ENCODE measurements around the gene SELPLG.

DNA sequence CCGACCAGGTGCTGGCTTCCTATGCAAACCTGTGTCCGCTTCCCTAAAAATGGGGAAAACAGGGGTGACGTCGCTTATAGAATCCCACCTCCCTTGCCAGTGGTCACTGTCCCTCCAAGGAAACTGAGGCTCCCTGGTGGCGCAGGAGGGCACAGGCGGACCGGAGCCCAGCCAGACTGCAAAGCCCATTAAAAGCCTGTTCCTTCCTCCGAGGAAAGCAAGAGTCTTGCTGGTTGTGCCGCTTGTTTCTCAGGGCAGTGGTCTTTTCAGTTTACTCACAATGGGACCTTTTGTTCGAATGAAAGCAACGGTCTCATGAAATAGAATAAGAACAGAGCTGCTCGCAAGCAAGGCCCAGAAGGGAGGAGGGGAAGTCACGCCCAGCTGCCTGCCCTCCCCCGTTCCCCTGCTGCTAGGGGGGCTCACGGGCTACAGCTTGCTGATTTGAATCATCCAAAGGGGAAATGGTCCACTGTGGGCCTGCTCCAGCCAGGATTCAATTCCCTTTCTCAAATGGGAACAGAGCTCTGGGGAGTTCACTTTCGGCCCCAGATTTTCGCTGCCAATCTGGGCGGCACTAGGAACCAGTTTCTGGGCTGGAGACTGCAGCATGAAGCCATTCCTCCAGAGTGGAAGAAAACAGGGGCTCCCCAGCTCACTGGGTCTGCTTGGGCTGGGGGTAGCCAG, 4.6 kb upstream of the SELPLG start:
- TF ChIP-seq POLR2AphosphoS5 (IDR thresholded peaks at IDR 0.05; ENCODE audit: low read depth, low read length) (no peak), SIN3A (IDR thresholded peaks at IDR 0.05; ENCODE audit: borderline replicate concordance, insufficient read depth, low read depth, low read length) (no peak), TCF7L2 (IDR thresholded peaks at IDR 0.05; ENCODE audit: low read depth, low read length) (no peak)
- TF ChIP-seq, protein P1, sequence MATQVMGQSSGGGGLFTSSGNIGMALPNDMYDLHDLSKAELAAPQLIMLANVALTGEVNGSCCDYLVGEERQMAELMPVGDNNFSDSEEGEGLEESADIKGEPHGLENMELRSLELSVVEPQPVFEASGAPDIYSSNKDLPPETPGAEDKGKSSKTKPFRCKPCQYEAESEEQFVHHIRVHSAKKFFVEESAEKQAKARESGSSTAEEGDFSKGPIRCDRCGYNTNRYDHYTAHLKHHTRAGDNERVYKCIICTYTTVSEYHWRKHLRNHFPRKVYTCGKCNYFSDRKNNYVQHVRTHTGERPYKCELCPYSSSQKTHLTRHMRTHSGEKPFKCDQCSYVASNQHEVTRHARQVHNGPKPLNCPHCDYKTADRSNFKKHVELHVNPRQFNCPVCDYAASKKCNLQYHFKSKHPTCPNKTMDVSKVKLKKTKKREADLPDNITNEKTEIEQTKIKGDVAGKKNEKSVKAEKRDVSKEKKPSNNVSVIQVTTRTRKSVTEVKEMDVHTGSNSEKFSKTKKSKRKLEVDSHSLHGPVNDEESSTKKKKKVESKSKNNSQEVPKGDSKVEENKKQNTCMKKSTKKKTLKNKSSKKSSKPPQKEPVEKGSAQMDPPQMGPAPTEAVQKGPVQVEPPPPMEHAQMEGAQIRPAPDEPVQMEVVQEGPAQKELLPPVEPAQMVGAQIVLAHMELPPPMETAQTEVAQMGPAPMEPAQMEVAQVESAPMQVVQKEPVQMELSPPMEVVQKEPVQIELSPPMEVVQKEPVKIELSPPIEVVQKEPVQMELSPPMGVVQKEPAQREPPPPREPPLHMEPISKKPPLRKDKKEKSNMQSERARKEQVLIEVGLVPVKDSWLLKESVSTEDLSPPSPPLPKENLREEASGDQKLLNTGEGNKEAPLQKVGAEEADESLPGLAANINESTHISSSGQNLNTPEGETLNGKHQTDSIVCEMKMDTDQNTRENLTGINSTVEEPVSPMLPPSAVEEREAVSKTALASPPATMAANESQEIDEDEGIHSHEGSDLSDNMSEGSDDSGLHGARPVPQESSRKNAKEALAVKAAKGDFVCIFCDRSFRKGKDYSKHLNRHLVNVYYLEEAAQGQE (IDR thresholded peaks at IDR 0.05; ENCODE audit: insufficient read depth in 1 of 2, low read depth in 2 of 2, low read length in 1 of 2), result no peak
- TF ChIP-seq, protein P2, sequence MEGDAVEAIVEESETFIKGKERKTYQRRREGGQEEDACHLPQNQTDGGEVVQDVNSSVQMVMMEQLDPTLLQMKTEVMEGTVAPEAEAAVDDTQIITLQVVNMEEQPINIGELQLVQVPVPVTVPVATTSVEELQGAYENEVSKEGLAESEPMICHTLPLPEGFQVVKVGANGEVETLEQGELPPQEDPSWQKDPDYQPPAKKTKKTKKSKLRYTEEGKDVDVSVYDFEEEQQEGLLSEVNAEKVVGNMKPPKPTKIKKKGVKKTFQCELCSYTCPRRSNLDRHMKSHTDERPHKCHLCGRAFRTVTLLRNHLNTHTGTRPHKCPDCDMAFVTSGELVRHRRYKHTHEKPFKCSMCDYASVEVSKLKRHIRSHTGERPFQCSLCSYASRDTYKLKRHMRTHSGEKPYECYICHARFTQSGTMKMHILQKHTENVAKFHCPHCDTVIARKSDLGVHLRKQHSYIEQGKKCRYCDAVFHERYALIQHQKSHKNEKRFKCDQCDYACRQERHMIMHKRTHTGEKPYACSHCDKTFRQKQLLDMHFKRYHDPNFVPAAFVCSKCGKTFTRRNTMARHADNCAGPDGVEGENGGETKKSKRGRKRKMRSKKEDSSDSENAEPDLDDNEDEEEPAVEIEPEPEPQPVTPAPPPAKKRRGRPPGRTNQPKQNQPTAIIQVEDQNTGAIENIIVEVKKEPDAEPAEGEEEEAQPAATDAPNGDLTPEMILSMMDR (IDR thresholded peaks at IDR 0.05), result no peak

All from Panc1 (cell line).